Psoas muscle (tissue), 8 donors: ENCODE results near the gene CADM1. TPM values are rescaled to one million over a fixed set of nuclear protein-coding genes. Genes with fewer than 3 reads are reported as not detected.

ENCODE experiments used
- ATAC-seq, 4 donors: fragments of 200-7000 bp; cut with Tn5 transposase; one replicate each; pipeline ENCODE4 v1.9.1; 2020; ENCODE audit warnings: moderate library complexity in 3 of 4, mild to moderate bottlenecking in 2 of 4
- DNase-seq, 2 donors: peaks; one replicate each; pipeline ENCODE4 v3.0.0-alpha.2; 2020
- H3K27ac ChIP-seq: fragments of 200-600 bp; one replicate; pipeline ENCODE4 v1.8.0; 2022
- H3K27me3 ChIP-seq, 3 donors: fragments of 200-600 bp in 1 of 3; one replicate each; pipeline versions ENCODE4 v1.6.1 to v1.8.0; 2013 to 2022; ENCODE audit warnings: low read length in 2 of 3, mild to moderate bottlenecking in 2 of 3, moderate library complexity in 1 of 3; ENCODE audit not compliant: insufficient read depth in 3 of 3
- H3K36me3 ChIP-seq, 2 donors: fragments of 200-600 bp in 1 of 2; one replicate each; pipeline versions ENCODE4 v1.6.1 to v1.8.0; 2013 to 2022; ENCODE audit warnings: low read depth in 1 of 2, mild to moderate bottlenecking in 1 of 2, moderate library complexity in 1 of 2; ENCODE audit not compliant: insufficient read depth in 1 of 2
- H3K4me1 ChIP-seq: fragments of 200-600 bp; one replicate; pipeline ENCODE4 v1.8.0; 2022
- H3K4me3 ChIP-seq: fragments of 200-600 bp; one replicate; pipeline ENCODE4 v1.8.0; 2022; ENCODE audit warnings: mild to moderate bottlenecking
- H3K9me3 ChIP-seq: fragments of 200-600 bp; one replicate; pipeline ENCODE4 v1.8.0; 2022
- WGBS, 3 donors: extraction: QIAGEN DNeasy Blood & Tissue Kit; methylation state at CpG; one replicate each; pipeline versions ENCODE4 v1.1.6 to v1.1.7; 2013; 5-methylcytosine and 5-hydroxymethylcytosine counted together
- intact Hi-C, 2 donors: fragments of 100-400 bp; cut with DNase I; formaldehyde crosslinking; loops; one replicate each; pipeline versions ENCODE4 v1.11.0 to v1.14.2; 2022
- long read RNA-seq, 2 donors: library from polyadenylated mRNA; unstranded; transcript quantifications; one replicate each; pipeline ENCODE4 v2.0.0, GENCODE V29; 2021
- polyA plus RNA-seq, 3 donors: library from polyadenylated mRNA; stranded (reverse); fragments of 200-250 nt; gene quantifications; one replicate each; pipeline ENCODE4 v1.2.3, GENCODE V29; 2013
- total RNA-seq, 4 donors: library from RNA; stranded (reverse); fragmentation: NEBNext Ultra II Directional in 2 of 4; extraction: Animal tissue kit (Norgen Biotek cat#: 25700) in 2 of 4; gene quantifications; one replicate each; pipeline versions ENCODE4 v1.2.1 to v1.2.4, GENCODE V29; 2021 to 2023
- TF ChIP-seq, protein P1 (sequence below): fragments of 200-600 bp; IDR thresholded peaks from one replicate; pipeline ENCODE4 v1.8.0; 2022; ENCODE audit warnings: antibody characterized with exemption
- donor health status: healthy with polysubstance abuse.
- donor health status: DM: no; HTN: no; CAD: no; lungs with moderate emphysema.
- donor health status: Bipolar disorder and iron deficiency.
- donor health status: healthy.
- donor health status: DM: yes; HTN: yes; CAD: no.
- donor health status: DM: no; HTN: no; CAD: no.
- donor health status: DM: no; HTN: no; CAD: no.
- donor health status: DM: yes; HTN: yes; CAD: no.

CADM1 gene
- total RNA-seq (10 to 100 TPM in 3 of 4 donors, 1 to 10 TPM in 1; 9.5 to 12.4 (median 10.1) TPM), polyA plus RNA-seq (1 to 10 TPM; 3.1 to 4.4 (median 3.3) TPM)
- long read RNA-seq, donor 1, partial matches to known transcripts = 3 of 4 reads
- long read RNA-seq, donor 1, other reads (novel, unspliced or antisense) = 1 of 4 reads
- long read RNA-seq, donor 2, partial matches to known transcripts = 3 of 4 reads
- long read RNA-seq, donor 2, other reads (novel, unspliced or antisense) = 1 of 4 reads

DNA sequence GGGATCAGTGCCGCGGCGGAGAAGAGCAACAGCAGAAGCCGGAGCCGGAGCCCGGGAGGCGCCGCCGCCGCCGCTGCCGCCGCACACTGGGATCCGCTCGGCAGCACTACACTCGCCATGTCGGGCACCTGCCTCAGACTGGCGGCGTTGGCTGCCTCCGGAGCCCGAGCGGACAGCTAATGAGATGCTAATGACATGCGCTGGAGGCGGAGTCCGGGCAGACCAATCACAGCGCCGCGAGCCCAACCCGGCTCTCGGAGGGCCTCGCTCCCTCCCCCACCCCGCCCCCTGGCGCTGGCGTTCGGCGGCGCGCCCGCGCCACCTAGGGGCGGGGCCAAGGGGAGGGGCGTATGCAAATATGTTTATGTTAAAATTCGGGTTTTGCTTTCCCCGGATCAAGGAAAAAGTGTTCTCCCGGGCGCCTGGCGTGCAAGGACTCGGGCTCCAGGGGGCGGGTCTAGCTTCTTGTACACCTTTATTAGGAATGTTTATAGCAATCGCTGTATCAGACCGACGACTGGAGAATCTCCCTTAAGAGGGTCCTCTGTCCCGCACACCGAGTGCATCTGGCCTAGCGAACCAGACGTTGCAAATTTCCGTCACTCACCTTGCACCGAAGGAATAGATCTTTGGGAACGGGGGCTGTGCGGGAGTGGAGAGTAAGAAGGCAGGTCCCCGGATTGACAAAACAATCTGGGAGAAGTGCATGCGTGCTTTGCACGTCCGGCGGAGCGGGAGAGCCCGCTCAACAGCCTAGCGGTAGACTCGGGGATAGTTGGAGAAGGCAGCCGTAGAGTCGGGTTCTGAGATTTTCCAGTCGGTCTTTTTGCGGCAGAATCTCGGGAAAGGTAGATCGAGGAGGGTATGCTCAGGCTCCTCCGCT is at the start of gene CADM1:
Gene CADM1, minus strand, starts transcription at position 140 of the 883 bp plus-strand sequence.
- Histone ChIP-seq H3K4me3 (peak within 1 kb of the TSS; percentile 72), H3K9me3 (no peaks in the 10 kb centered on the region), H3K27me3 (no peaks in the 10 kb centered on the region), H3K4me1 (peaks cover 6% of the 10 kb centered on the region), H3K27ac (peak within 1 kb of the TSS; percentile 83), H3K36me3 (no peaks in the 10 kb centered on the region)
- ATAC-seq = peak; percentile 94 to 97 (median 96)
- TF ChIP-seq, protein P1, sequence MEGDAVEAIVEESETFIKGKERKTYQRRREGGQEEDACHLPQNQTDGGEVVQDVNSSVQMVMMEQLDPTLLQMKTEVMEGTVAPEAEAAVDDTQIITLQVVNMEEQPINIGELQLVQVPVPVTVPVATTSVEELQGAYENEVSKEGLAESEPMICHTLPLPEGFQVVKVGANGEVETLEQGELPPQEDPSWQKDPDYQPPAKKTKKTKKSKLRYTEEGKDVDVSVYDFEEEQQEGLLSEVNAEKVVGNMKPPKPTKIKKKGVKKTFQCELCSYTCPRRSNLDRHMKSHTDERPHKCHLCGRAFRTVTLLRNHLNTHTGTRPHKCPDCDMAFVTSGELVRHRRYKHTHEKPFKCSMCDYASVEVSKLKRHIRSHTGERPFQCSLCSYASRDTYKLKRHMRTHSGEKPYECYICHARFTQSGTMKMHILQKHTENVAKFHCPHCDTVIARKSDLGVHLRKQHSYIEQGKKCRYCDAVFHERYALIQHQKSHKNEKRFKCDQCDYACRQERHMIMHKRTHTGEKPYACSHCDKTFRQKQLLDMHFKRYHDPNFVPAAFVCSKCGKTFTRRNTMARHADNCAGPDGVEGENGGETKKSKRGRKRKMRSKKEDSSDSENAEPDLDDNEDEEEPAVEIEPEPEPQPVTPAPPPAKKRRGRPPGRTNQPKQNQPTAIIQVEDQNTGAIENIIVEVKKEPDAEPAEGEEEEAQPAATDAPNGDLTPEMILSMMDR = peak; percentile 57
- peak; percentile 92 to 96 for DNase-seq
- intact Hi-C loops = loop anchor here in 1 of 2 donors (5.0 kb wide), 1 partner anchor 172 kb away; no protein-coding TSS in a partner anchor
- 0 to 1% (median 0%) methylated on average over 60 to 76 of the region's 76 CpGs for WGBS, 3 donors

- Histone ChIP-seq H3K36me3 (no peaks in the 10 kb centered on the region), H3K27me3 (no peaks in the 10 kb centered on the region), H3K9me3 (no peaks in the 10 kb centered on the region), H3K27ac (no peak overlapping the region), H3K4me1 (no peaks in the 10 kb centered on the region), H3K4me3 (no peak overlapping the region)
- 72 to 83% (median 78%) methylated on average over 15 of the region's 15 CpGs for WGBS, 3 donors
- no peak for ATAC-seq
- no peak for DNase-seq
- TF ChIP-seq, protein P1 = no peak
- intact Hi-C loops = no loop called here
Observed at GRCh38 chr11:115552773-115553438, 48.7 kb upstream of the CADM1 start.

- H3K27ac ChIP-seq = no peak overlapping the region
- H3K9me3 ChIP-seq = no peaks in the 10 kb centered on the region
- H3K36me3 ChIP-seq = no peaks in the 10 kb centered on the region
- no peaks in the 10 kb centered on the region for H3K27me3 ChIP-seq
- H3K4me1 ChIP-seq = no peaks in the 10 kb centered on the region
- no peak overlapping the region for H3K4me3 ChIP-seq
- 73 to 85% (median 74%) methylated on average over 7 of the region's 7 CpGs for WGBS, 3 donors
- no peak for DNase-seq
- TF ChIP-seq, protein P1 = no peak
- intact Hi-C loops = no loop called here
- ATAC-seq = no peak
Observed at GRCh38 chr11:115552151-115552772, 48.0 kb upstream of the CADM1 start.

DNA sequence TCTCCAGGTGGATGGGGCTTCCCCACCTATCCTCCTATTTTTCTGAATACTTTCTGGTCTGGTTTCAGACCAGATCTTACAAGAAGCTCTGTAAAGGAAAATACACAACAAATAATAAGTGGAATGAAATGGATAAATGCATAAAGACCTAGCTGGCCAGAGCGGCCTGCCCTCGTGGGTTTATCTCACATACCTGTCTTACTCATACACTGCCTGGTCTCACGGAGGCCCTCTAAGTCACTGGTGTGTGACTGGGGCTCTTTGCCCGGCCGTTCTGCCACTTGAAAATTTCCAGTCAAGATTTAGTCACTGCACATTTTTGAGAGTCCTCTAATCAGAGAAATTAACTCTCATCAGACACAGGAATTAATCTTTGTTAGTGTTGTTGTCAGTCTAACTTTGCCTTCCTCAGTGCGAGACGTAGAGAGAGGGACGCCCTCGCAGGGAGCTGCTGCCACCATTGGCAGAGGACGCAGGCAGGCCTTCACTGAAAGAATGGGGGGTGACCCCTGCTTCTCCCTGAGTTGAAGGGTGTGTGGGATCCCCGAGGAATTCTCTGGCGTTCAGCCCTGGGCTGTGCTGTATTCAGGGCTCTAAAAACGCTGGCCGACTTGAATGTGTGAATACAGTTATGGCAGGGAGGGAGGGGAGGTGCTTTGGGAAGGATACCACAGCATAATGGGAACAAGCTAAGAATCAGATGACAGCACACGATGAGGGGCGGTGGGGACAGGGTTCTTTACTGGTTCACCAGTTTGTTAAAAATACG is 46.3 kb upstream of the CADM1 start:
- no peaks in the 10 kb centered on the region for H3K9me3 ChIP-seq
- DNase-seq (no peak), ATAC-seq (no peak)

More for the DNA sequence above, 46.3 kb upstream of the CADM1 start:
- Histone ChIP-seq H3K4me3 (no peak overlapping the region), H3K4me1 (no peaks in the 10 kb centered on the region), H3K27ac (no peak overlapping the region), H3K27me3 (no peaks in the 10 kb centered on the region), H3K36me3 (no peaks in the 10 kb centered on the region)
- TF ChIP-seq, protein P1 = no peak
- intact Hi-C loops = no loop called here
- WGBS, 3 donors = 83 to 84% (median 84%) methylated on average over 17 of the region's 17 CpGs
